ENCODE results near the gene NLGN1.
"Not testable (repeated sequence)": the region's sequence is repeated elsewhere in the genome, so short reads cannot be mapped to it uniquely, and the experiment has no call there.

NLGN1 gene

GRCh38 chr3:173397161-173398110 is at the start of gene NLGN1:
Gene NLGN1 (plus strand): TSS chr3:173397744.
- H3K27me3 ChIP-seq: peaks cover 88% of the 10 kb centered on the region
- H3K27ac ChIP-seq: no peak within 1 kb of the TSS
- peaks cover 24 to 33% of the 10 kb centered on the region in 2 experiments for H3K4me1 ChIP-seq (ENCODE audit: control insufficient read depth in 1 of 2, insufficient read depth in 1 of 2, low read depth in 1 of 2, low read length in 1 of 2)
- peak within 1 kb of the TSS; percentile 7 to 26 for H3K4me3 ChIP-seq (ENCODE audit: low read depth in 1 of 2, low read length in 1 of 2)
- no peaks in the 10 kb centered on the region for H3K36me3 ChIP-seq
- TF ChIP-seq CTCF (IDR thresholded peaks at IDR 0.05): no peak
- no peaks in the 10 kb centered on the region for H3K9me3 ChIP-seq

GRCh38 chr3:173351886-173352285 is 45.7 kb upstream of the NLGN1 start:
- no peaks in the 10 kb centered on the region for H3K36me3 ChIP-seq
- no peaks in the 10 kb centered on the region for H3K9me3 ChIP-seq
- no peak for TF ChIP-seq CTCF (IDR thresholded peaks at IDR 0.05)
- no peaks in the 10 kb centered on the region for H3K27me3 ChIP-seq
- H3K27ac ChIP-seq: no peak overlapping the region
- H3K4me1 ChIP-seq (ENCODE audit: control insufficient read depth in 1 of 2, insufficient read depth in 1 of 2, low read depth in 1 of 2, low read length in 1 of 2): no peaks in the 10 kb centered on the region
- no peak overlapping the region for H3K4me3 ChIP-seq (ENCODE audit: low read depth in 1 of 2, low read length in 1 of 2)

- not testable (repeated sequence) for H3K27ac ChIP-seq; H3K27me3 ChIP-seq; H3K4me3 ChIP-seq (ENCODE audit: low read depth in 1 of 2, low read length in 1 of 2); H3K4me1 ChIP-seq (ENCODE audit: control insufficient read depth in 1 of 2, insufficient read depth in 1 of 2, low read depth in 1 of 2, low read length in 1 of 2); H3K36me3 ChIP-seq; H3K9me3 ChIP-seq
These were observed 44.4 kb upstream of the NLGN1 start for GRCh38 chr3:173353137-173353536.

GRCh38 chr3:173354124-173354523 is 43.4 kb upstream of the NLGN1 start:
- Histone ChIP-seq H3K4me1 (ENCODE audit: control insufficient read depth in 1 of 2, insufficient read depth in 1 of 2, low read depth in 1 of 2, low read length in 1 of 2) (no peaks in the 10 kb centered on the region), H3K4me3 (ENCODE audit: low read depth in 1 of 2, low read length in 1 of 2) (no peak overlapping the region), H3K27me3 (no peaks in the 10 kb centered on the region), H3K36me3 (no peaks in the 10 kb centered on the region), H3K27ac (no peak overlapping the region), H3K9me3 (no peaks in the 10 kb centered on the region)
- no peak for TF ChIP-seq CTCF (IDR thresholded peaks at IDR 0.05)

GRCh38 chr3:173371848-173372487 is 25.6 kb upstream of the NLGN1 start:
- no peak overlapping the region for H3K27ac ChIP-seq
- no peaks in the 10 kb centered on the region for H3K36me3 ChIP-seq
- no peaks in the 10 kb centered on the region for H3K9me3 ChIP-seq
- no peaks in the 10 kb centered on the region for H3K27me3 ChIP-seq
- no peak overlapping the region for H3K4me3 ChIP-seq (ENCODE audit: low read depth in 1 of 2, low read length in 1 of 2)
- H3K4me1 ChIP-seq (ENCODE audit: control insufficient read depth in 1 of 2, insufficient read depth in 1 of 2, low read depth in 1 of 2, low read length in 1 of 2): no peaks in the 10 kb centered on the region
- TF ChIP-seq CTCF (IDR thresholded peaks at IDR 0.05): no peak

- Histone ChIP-seq H3K27ac (no peak overlapping the region), H3K27me3 (no peaks in the 10 kb centered on the region), H3K36me3 (no peaks in the 10 kb centered on the region), H3K4me1 (ENCODE audit: control insufficient read depth in 1 of 2, insufficient read depth in 1 of 2, low read depth in 1 of 2, low read length in 1 of 2) (no peaks in the 10 kb centered on the region), H3K4me3 (ENCODE audit: low read depth in 1 of 2, low read length in 1 of 2) (no peak overlapping the region), H3K9me3 (no peaks in the 10 kb centered on the region)
- TF ChIP-seq CTCF (IDR thresholded peaks at IDR 0.05): no peak
These were observed 16.9 kb upstream of the NLGN1 start for GRCh38 chr3:173380681-173381080.

- not testable (repeated sequence) for H3K27ac ChIP-seq; H3K27me3 ChIP-seq; H3K36me3 ChIP-seq; H3K4me1 ChIP-seq (ENCODE audit: control insufficient read depth in 1 of 2, insufficient read depth in 1 of 2, low read depth in 1 of 2, low read length in 1 of 2); H3K4me3 ChIP-seq (ENCODE audit: low read depth in 1 of 2, low read length in 1 of 2); H3K9me3 ChIP-seq
These were observed 15.6 kb upstream of the NLGN1 start for GRCh38 chr3:173381936-173382335.
